Loucy (cell line): ENCODE data around the gene ATG4D.

Source experiments
- EZH2phosphoT487 ChIP-seq: fragments of 200-600 bp; IDR thresholded peaks from 2 replicates; pipeline ENCODE4 v1.6.1; 2018; ENCODE audit warnings: antibody characterized with exemption, mild to moderate bottlenecking, moderate library complexity, borderline replicate concordance
- TF ChIP-seq, protein P1 (sequence below): fragments of 200-600 bp; sonication (generic); conservative IDR thresholded peaks from 2 replicates; pipeline ENCODE4 v1.5.1; 2014; ENCODE audit warnings: mild to moderate bottlenecking, antibody characterized with exemption, low read length

DNA sequence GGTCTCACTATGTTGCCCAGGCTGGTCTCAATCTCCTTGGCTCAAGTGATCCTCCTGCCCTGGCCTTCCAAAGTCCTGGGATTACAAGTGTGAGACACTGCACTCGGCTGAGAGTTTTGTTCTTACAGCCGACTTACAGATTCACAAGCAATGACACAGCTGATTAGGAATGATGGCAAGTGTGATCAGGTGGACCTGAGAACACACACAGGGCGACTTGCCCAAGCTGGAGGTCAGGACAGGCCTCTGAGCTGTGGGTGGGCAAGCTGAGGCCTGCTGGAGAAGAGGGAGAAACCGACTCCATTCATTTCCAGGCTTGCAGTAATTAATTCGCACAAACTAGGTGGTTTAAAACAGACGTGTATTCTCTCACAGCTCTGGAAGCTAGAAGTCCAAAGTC is 8.1 kb upstream of the ATG4D start:
- TF ChIP-seq, protein P1, sequence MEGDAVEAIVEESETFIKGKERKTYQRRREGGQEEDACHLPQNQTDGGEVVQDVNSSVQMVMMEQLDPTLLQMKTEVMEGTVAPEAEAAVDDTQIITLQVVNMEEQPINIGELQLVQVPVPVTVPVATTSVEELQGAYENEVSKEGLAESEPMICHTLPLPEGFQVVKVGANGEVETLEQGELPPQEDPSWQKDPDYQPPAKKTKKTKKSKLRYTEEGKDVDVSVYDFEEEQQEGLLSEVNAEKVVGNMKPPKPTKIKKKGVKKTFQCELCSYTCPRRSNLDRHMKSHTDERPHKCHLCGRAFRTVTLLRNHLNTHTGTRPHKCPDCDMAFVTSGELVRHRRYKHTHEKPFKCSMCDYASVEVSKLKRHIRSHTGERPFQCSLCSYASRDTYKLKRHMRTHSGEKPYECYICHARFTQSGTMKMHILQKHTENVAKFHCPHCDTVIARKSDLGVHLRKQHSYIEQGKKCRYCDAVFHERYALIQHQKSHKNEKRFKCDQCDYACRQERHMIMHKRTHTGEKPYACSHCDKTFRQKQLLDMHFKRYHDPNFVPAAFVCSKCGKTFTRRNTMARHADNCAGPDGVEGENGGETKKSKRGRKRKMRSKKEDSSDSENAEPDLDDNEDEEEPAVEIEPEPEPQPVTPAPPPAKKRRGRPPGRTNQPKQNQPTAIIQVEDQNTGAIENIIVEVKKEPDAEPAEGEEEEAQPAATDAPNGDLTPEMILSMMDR, result no peak
- no peak for TF ChIP-seq EZH2phosphoT487
